ENCODE results near the gene TARBP1. TPM values are rescaled to one million over a fixed set of nuclear protein-coding genes. Genes with fewer than 3 reads are reported as not detected.
"Not testable (repeated sequence)": the region's sequence is repeated elsewhere in the genome, so short reads cannot be mapped to it uniquely, and the experiment has no call there.

TARBP1 gene, protein sequence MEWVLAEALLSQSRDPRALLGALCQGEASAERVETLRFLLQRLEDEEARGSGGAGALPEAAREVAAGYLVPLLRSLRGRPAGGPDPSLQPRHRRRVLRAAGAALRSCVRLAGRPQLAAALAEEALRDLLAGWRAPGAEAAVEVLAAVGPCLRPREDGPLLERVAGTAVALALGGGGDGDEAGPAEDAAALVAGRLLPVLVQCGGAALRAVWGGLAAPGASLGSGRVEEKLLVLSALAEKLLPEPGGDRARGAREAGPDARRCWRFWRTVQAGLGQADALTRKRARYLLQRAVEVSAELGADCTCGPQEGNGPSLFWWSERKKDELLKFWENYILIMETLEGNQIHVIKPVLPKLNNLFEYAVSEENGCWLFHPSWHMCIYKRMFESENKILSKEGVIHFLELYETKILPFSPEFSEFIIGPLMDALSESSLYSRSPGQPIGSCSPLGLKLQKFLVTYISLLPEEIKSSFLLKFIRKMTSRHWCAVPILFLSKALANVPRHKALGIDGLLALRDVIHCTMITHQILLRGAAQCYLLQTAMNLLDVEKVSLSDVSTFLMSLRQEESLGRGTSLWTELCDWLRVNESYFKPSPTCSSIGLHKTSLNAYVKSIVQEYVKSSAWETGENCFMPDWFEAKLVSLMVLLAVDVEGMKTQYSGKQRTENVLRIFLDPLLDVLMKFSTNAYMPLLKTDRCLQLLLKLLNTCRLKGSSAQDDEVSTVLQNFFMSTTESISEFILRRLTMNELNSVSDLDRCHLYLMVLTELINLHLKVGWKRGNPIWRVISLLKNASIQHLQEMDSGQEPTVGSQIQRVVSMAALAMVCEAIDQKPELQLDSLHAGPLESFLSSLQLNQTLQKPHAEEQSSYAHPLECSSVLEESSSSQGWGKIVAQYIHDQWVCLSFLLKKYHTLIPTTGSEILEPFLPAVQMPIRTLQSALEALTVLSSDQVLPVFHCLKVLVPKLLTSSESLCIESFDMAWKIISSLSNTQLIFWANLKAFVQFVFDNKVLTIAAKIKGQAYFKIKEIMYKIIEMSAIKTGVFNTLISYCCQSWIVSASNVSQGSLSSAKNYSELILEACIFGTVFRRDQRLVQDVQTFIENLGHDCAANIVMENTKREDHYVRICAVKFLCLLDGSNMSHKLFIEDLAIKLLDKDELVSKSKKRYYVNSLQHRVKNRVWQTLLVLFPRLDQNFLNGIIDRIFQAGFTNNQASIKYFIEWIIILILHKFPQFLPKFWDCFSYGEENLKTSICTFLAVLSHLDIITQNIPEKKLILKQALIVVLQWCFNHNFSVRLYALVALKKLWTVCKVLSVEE (N-terminal part only)
- 20.5 and 31.8 TPM in 2 replicates for total RNA-seq (2014; rRNA removed; shearing (Covaris generic))

DNA sequence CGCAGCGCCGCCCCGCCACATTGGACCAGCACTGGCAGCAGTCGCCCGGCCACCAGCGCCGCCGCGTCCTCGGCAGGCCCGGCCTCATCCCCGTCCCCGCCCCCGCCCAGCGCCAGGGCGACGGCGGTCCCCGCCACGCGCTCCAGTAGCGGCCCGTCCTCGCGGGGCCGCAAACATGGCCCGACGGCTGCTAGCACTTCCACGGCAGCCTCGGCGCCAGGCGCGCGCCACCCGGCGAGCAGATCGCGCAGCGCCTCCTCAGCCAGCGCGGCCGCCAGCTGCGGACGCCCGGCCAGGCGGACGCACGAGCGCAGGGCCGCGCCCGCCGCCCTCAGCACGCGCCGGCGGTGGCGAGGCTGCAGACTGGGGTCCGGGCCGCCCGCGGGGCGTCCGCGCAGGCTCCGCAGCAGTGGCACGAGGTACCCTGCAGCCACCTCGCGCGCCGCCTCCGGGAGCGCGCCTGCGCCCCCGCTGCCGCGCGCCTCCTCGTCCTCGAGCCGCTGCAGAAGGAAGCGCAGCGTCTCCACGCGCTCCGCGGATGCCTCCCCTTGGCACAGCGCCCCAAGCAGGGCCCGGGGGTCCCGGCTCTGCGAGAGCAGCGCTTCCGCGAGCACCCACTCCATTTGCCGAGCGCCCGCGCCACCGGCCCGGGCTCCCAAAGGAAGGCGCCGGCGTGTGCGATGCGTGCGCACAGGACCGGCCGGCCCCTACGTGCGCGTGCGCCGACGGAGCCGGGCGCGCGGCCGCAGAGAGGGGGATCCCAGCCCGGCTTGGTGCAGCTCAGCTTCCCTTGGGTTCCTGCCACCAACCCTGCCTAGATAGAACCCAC lies at the start of gene TARBP1:
Gene TARBP1 (minus strand): TSS at position 699 of the 829 bp plus-strand sequence. CDS start 76 bp downstream, at position 623.
- DNase-seq (ENCODE audit: low spot score) = peak; percentile 53

DNA sequence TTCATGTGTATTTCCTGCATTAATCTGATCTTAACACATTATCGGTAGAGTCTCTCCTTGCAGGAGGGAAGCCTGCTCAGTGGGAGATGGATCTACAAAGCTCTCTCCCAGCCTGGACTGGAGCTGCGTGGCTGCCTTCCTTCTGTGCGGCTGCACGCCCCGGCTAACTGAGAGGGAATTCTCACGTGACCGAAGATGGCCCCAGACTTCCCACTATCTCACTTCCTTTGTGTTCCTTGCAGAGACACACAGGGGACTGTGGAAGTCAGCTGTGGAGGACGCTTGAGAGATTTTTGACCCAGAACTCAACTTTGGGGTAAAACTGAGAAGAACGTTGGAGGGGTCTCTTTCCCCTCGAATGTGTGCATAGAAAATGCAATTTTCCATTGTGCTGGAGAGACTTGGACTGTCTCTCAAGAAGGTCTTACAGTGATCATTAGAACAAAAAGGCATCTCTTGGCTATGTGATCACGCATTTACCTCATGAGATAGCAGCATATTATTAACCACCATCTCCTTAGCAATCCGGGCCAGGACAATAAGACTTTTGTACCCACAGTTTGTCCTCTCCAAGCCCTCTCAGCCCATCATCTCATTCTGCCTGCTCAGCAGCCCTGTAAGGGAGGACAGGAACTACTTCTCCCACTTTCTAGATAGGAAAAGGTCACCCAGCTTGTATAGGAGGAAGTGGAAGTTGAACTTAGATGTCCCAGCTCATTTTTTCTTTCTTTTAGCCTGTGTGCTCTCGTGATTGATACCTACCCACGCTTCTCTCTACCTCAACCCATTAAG lies 49.3 kb upstream of the TARBP1 start:
- DNase-seq (ENCODE audit: low spot score) = no peak

DNA sequence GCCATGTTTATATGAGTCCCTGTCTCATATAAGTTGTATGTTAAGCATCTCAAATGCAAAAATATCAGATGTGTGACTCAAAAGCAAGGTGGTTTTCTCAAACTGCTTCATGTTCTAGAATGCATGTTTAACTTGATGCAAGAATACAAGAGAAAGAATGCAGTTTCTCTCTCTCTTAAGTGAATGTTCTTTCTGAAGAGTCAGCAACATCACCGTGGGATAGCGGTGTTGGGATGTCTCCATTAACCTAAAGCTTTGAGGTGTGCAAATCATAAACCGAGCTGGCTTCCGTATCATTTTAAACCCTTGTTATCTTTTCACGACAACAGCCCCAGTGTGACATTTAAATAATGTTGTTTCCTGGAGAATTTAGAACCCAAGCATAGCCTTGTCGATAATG lies 48.4 kb upstream of the TARBP1 start:
- DNase-seq (ENCODE audit: low spot score) = no peak

DNA sequence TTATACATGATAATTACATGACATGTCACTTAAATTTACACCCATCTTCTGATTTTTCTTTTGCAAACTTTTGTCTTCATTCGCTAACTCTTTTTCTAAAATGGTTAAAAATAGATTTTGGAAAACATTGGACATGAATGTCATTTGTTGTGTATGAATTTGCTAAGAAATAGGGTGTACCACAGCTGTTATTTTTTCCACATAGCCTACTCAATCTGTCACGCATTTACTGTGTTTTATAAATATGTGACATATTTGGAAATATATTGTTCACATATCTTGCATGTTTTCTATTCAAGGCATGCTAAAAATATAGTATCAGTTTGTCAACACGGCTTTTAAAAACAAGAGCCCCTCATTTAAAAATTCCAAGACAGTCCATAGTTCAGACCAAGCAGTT lies 47.9 kb upstream of the TARBP1 start:
- DNase-seq (ENCODE audit: low spot score) = no peak

DNA sequence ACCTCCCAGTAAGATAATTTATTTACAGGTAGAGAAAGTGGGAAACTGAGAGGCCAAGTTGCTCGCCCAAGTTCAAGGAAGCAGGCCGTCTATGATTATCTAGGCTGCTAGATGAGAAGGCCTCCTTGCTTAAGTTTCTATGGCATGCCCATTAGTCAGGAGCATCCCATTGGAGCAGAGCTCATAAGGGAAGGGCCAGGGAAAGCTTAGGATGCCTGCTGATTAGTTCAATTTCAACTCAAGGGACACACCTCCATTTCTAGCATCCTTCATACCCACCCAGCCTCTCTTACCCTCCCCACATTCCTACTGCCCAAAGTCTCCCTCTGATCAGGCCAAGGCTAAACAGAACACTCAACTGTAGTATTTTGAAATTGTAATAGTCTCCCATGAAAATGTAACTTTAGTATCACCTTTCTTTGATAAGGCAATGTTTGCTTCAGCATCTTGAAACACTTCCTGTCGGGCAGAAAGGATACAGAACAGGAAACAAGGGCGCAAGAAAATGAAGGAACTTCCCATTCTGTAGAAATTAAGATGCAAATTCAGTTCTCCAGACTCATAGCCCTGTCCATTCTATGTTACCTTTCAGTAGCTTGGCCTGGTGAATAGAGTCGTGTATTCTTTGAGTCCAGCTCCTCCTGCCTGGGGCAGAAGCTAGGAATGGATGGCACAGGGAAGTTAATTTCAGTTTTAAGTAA lies 46.3 kb upstream of the TARBP1 start:
- no peak for DNase-seq (ENCODE audit: low spot score)

DNA sequence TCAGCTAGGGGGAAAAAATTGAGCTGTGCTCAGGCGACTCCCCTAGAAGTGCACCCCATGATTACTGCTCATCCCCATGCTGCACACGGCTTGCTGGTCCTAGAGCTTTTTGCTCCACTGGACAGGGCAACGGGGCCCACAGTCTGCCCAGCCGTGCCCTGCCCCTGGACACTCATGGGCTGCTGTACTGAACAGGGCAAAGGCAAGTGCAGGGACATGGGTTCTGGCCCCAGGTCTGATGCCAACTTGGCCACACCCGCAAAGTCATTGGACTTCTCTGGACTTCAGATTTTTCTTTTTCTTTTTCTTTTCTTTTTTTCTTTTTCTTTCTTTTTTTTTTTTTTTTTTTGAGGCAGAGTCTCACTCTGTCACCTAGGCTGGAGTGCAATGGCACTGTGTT lies 42.9 kb upstream of the TARBP1 start:
- no peak for DNase-seq (ENCODE audit: low spot score)

DNA sequence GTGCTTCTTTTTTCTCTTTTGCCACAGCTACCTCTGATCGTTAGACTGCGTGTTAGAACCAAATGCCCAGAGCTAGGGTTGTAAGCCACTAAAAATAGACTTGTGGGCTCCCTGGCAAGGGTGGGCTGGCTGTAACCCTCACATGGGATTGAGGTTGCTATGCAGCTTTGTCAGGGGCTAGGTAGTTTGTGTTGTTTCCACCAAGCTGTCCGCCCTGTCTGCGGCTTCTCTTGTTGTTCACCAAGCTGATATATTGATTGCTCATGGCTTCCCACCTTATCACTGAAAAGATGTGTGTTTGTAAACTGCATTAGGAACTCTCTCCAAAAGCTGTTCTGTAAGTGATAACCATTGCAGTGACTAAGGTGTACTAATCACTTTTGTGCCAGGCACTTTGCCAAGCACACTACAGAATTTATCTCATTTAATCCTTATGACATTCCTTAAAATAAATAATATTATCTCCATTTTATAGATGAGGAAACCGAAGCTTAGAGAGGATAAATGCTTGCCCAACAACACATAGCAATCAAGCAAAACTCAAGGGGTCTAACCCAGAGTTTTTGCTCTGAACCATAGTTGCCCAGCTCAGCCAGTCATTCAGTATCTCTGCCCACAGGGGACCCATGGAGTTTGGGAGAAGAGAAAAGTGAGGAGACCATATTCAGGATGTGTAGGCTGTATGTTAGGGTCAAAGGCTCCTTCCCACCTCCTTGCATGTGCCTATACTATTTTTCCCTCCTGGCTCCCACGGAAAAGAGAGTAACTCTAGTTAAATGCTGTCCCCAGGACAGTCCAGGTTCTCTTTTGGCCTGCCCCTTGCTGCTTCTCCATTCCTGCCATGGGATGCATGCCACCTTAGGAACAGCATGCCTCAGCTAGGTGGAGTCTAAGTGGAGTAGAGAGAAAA lies 42.2 kb upstream of the TARBP1 start:
- DNase-seq (ENCODE audit: low spot score) = no peak

DNA sequence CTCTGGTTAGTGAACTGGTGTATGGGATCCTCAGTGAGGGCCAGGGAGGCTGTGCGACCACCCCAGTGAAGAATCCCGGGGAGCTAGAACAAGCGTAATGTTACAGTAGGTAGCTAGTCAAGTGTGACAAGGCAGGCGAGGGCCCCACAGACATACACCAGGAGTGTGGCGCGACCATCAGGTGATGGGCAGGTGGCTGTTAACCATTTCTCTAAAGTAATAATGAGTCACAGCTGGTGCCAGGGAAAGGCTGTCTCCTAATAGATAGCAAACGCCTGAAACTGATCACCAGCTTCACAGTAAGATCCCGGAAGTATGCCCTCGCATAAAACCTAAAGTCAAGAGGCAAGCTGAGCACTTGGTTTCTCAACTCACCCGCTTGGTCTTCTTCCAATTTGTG lies 40.5 kb upstream of the TARBP1 start:
- DNase-seq (ENCODE audit: low spot score) = no peak

DNA sequence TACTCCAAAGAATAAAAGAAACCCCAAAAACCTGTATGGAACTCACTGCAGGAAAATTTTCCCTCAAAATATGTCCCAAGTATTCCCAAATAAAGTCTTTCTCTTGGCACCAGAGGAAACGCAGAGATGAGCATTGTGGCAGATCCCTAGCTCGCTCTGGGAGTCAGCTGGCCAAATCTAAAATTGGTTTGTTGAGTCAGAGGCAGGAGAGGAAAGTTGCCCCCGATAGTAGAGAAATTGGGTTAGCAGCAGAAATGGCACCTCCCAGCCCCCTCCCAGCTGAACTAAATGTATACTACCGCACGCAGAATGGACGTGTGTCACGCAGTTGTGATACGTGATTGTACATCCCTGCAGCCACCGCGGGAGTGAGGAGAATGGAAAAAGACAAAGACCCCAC lies 39.9 kb upstream of the TARBP1 start:
- DNase-seq (ENCODE audit: low spot score) = no peak

DNA sequence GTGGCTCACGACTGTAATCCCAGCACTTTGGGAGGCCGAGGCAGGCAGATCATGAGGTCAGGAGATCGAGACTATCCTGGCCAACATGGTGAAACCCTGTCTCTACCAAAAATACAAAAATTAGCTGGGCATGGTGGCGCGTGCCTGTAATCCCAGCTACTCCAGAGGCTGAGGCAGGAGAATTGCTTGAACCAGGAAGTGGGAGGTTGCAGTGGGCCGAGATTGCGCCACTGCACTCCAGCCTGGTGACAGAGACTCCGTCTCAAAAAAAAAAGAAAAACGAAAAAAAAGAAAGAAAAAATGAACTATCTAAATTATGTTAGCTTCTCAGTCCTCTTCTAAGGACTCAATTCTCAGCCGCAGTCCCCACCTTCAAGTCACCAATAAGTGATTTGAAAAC lies 39.1 kb upstream of the TARBP1 start:
- not testable (repeated sequence) for DNase-seq (ENCODE audit: low spot score)

DNA sequence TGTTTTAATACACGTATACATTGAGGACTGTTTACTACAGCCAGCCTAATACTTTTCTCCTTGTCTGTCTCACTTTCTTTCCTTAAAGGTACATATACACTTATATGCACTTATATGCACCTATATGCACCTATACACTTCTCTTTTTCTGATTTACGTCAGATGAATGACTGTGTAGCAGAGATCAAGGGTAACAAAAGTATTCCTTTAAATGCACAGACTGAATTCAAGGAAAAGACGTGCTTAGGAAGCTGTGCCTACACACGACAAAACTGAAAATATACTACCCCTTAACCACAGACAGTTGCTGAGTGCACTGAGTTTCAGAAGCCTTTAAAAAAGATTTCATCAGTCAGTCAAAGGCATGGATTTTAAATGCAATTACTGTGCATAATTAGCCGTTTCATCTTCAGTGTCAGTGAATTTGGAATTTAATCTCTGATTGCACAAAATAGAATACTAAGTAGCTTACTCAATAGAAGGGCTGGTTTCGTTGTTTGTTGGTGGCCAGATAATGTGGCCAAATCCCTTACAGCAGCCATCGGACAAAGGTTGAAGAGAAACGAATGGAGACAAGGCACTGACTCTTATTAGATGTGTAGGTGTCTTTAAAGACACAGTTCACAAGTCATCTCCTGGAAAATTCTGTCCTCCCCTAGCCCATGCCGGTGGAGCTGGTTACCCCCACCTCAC lies 38.3 kb upstream of the TARBP1 start:
- DNase-seq (ENCODE audit: low spot score) = no peak

DNA sequence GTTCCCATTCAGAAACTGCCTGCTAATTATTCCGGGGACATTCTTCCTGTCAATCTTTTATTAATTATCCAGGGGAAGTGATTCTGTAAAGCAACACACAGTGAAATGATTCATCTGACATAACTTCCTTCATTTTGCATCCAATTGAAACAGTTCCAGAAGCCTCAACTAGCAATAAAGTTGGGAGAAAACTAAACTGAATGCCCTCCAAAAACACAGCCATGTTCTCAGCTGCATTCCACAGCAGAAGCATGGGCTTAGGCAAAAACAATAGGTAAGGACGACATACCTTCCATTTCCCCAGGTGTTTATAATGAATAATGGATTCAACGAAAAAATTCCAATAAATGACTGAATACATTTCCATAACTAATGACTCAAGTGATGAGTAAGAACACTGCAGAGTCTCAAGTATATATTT lies 36.9 kb upstream of the TARBP1 start:
- peak; percentile 78 for DNase-seq (ENCODE audit: low spot score)

DNA sequence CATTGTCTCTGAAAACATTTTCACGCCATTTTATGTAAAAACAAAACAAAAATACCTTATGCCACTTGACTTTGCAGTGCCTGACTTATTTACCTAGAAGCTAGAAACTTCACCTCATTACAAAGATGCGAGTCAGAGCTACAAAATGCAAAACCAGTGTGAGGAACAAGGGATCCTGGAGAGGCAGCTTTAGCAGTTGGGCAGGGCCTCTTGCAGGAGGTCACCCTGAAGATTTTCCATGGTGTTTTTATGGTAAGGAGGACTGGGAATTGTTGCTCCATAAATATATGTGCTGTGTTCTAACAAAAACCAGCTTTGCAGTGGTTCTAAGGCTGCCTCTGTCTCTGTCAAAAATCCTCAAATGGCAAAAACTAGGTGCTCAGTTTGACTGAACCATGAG lies 36.4 kb upstream of the TARBP1 start:
- peak; percentile 44 for DNase-seq (ENCODE audit: low spot score)

DNA sequence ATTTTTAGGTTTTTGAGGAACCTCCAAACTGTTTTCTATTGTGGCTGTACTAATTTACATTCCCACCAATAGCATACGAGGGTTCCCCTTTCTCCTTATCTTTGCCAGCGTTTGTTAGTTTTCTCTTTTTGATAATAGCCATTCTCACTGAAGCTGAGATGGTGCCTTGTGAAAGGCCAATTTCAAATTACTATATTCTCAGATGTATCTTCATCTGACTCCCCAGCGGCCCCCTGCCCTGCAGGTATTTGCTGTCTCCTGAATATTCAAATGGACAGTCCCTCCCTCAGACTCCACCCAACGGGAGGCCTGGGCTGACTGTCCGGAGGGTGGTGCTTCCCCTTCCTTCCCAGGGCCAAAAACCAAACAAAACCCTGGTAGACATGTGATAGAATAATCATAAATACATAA lies 33.5 kb upstream of the TARBP1 start:
- DNase-seq (ENCODE audit: low spot score) = no peak

DNA sequence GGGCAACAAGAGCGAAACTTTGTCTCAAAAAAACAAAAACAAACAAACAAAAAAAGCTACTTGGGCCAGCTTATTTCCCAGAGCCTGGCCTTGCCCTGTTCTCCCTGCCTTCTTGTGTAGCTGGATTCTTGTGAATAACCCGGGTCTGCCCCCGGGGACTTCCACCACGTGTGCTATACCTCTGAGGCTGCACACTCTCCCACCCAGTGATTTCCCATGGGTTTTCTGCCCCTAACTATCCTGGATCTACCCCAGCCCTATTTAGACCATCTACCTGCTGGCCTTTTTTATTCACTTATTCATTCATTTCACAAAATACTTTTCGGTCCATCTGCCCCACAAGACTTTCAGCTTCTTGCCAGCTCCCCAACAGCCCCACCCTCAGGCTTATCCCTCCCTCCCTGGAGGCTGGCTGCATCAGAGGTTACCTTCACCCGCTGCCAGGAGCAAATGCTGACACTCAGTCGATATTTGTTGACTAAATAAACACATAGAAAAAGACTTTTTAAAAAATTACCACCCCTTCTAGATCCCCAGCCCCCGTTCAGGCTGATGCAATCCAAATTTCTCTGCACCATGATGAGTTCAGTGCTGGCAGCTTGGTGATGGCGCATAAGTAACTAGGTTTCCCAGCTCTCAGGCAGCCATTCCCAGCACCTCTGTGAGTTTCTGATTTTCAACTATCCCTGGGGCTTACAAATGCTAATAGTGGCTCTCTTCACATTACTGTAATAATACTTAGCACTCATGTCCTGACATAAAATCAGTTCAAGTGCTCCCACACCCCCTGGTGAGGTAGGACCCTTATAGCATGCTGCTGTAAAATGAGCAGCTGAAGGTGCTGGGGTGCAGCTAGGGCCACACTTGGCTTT lies 30.7 kb upstream of the TARBP1 start:
- DNase-seq (ENCODE audit: low spot score) = no peak

DNA sequence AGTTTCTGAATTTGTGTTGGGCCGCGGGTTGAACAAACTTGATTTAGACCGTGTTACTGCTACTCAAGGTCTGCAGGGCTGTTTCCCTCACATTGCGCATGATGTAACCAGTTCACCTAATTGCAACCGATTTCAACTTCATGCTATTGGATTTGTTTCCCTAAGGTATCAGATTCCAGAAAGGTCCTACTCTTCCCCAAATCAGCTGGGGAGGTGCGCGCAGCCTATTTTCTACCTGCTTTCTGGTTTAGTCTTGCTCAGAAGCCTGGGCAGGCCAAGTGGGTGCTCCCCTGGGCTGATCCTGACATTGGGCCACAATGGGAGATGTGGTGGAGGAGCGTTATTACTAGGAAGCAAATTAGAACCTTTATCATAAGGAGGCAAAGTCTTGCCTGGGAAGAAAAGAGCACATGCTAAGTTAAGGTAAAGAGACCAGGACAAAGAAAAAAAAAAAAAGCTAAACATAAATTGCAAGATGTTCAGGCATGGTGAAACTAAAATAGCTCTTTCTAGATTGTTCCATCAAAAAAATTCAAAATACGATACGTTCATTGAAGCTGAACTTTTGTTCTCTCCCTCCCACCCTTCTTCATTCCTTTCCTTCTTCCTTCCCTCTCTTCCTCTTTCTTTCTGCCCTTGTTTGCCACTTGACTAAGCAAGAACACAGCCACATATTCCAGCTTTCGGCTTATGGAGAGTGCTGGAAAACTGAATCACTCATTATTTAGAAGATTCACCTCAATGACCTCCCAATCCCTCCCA lies 28.8 kb upstream of the TARBP1 start:
- DNase-seq (ENCODE audit: low spot score) = no peak
